ENCODE measurements around the gene PRKD3.

PRKD3 gene

DNA sequence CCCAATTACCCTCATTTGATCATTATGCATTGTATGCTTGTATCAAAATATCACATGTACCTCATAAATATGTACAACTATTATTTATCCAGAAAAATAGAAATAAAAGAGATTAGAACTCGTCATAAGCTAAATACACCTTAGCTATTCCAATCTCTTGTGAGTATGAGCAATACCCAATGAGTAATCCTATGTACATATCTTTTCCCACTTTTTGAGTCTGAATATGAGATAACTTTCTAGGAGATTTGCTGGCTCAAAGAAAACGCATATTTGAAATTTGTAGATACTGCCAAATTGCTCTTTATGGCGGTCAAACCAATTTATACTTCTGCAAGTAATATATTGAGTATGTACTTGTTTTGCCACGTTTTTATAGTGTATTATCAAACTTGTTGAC lies 24.1 kb downstream of the PRKD3 start:
- Histone ChIP-seq H3K36me3 (ENCODE audit: low read length) (peaks cover 7% of the 10 kb centered on the region; the same call in 1 of the 2 replicates), H2AFZ (ENCODE audit: low read depth, low read length, severe bottlenecking) (no peak overlapping the region), H3K27me3 (ENCODE audit: low read length) (no peaks in the 10 kb centered on the region), H4K20me1 (ENCODE audit: low read depth, low read length) (peaks cover 32% of the 10 kb centered on the region; the same call in 1 of the 2 replicates), H3K79me2 (ENCODE audit: insufficient read depth, low read length) (peaks cover 100% of the 10 kb centered on the region), H3K9me2 (replicated peaks; ENCODE audit: insufficient read depth, low read length) (no peaks in the 10 kb centered on the region), H3K27ac (ENCODE audit: low read depth, low read length) (no peak overlapping the region), H3F3A (ENCODE audit: insufficient read depth) (peaks cover 17% of the 10 kb centered on the region; the same call in 1 of the 2 replicates), H3K4me3 (ENCODE audit: insufficient read depth, low read length, poor library complexity, severe bottlenecking) (no peak overlapping the region), H3K9ac (ENCODE audit: low read length) (no peak overlapping the region), H3K9me3 (ENCODE audit: insufficient read depth, low read length) (no peaks in the 10 kb centered on the region), H3K4me2 (ENCODE audit: low read depth, low read length, poor library complexity, severe bottlenecking) (no peak overlapping the region)
- no peak for TF ChIP-seq EZH2phosphoT487 (conservative IDR thresholded peaks at IDR 0.05; ENCODE audit: low read length)
- TF ChIP-seq, protein P1, sequence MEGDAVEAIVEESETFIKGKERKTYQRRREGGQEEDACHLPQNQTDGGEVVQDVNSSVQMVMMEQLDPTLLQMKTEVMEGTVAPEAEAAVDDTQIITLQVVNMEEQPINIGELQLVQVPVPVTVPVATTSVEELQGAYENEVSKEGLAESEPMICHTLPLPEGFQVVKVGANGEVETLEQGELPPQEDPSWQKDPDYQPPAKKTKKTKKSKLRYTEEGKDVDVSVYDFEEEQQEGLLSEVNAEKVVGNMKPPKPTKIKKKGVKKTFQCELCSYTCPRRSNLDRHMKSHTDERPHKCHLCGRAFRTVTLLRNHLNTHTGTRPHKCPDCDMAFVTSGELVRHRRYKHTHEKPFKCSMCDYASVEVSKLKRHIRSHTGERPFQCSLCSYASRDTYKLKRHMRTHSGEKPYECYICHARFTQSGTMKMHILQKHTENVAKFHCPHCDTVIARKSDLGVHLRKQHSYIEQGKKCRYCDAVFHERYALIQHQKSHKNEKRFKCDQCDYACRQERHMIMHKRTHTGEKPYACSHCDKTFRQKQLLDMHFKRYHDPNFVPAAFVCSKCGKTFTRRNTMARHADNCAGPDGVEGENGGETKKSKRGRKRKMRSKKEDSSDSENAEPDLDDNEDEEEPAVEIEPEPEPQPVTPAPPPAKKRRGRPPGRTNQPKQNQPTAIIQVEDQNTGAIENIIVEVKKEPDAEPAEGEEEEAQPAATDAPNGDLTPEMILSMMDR (IDR thresholded peaks at IDR 0.05; ENCODE audit: insufficient read depth, low read length, poor library complexity, severe bottlenecking) = no peak

DNA sequence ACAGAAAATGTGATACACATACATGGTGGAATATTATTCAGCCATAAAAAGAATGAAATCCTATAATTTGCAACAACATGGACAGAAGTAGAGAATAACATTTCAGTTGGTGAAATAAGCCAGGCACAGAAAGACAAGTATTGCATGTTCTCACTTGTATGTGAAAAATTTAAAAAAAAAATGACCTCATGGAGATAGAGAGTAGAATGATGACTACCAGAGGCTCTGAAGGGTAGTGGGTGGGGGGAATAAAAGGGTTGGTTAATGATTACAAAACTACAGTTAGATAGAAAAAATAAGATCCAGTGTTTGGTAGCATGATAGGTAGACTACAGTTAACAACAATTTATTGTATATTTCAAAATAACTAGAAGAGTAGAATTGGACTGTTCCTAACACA lies 24.5 kb downstream of the PRKD3 start:
- Histone ChIP-seq H3K9me2 (replicated peaks; ENCODE audit: insufficient read depth, low read length) (no peaks in the 10 kb centered on the region), H4K20me1 (ENCODE audit: low read depth, low read length) (peaks cover 28% of the 10 kb centered on the region; the same call in 1 of the 2 replicates), H3K27ac (ENCODE audit: low read depth, low read length) (no peak overlapping the region), H3K9me3 (ENCODE audit: insufficient read depth, low read length) (no peaks in the 10 kb centered on the region), H3F3A (ENCODE audit: insufficient read depth) (peaks cover 17% of the 10 kb centered on the region; the same call in 1 of the 2 replicates), H3K4me3 (ENCODE audit: insufficient read depth, low read length, poor library complexity, severe bottlenecking) (no peak overlapping the region), H3K27me3 (ENCODE audit: low read length) (no peaks in the 10 kb centered on the region), H3K4me2 (ENCODE audit: low read depth, low read length, poor library complexity, severe bottlenecking) (no peak overlapping the region), H3K79me2 (ENCODE audit: insufficient read depth, low read length) (peaks cover 100% of the 10 kb centered on the region), H3K36me3 (ENCODE audit: low read length) (peaks cover 7% of the 10 kb centered on the region; the same call in 1 of the 2 replicates), H2AFZ (ENCODE audit: low read depth, low read length, severe bottlenecking) (no peak overlapping the region), H3K9ac (ENCODE audit: low read length) (no peak overlapping the region)
- TF ChIP-seq, protein P1 (IDR thresholded peaks at IDR 0.05; ENCODE audit: insufficient read depth, low read length, poor library complexity, severe bottlenecking) = no peak
- TF ChIP-seq EZH2phosphoT487 (conservative IDR thresholded peaks at IDR 0.05; ENCODE audit: low read length) = no peak

DNA sequence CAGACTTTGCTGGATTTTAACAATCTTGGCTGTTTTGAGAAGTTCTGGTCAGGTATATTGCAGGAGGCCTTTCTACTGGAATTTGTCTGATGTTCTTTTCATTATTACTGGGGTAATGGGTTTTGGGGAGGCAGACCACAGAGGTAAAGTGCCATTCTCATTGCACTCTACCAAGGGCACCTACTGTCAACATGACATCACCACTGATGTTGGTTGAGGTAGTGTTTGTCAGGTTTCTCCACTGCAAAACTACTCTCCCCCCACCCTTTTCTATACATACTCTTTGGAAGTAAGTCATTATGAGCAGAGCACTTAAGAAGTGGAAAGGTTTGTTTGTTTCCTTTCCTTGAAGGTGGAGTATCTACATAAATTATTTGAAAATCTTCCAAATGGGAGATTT lies 27.0 kb downstream of the PRKD3 start:
- H2AFZ ChIP-seq (ENCODE audit: low read depth, low read length, severe bottlenecking) = no peak overlapping the region
- no peak for TF ChIP-seq EZH2phosphoT487 (conservative IDR thresholded peaks at IDR 0.05; ENCODE audit: low read length)
- TF ChIP-seq, protein P1 (IDR thresholded peaks at IDR 0.05; ENCODE audit: insufficient read depth, low read length, poor library complexity, severe bottlenecking) = no peak
- H3K9me3 ChIP-seq (ENCODE audit: insufficient read depth, low read length) = no peaks in the 10 kb centered on the region
- no peaks in the 10 kb centered on the region for H3K27me3 ChIP-seq (ENCODE audit: low read length)
- H3F3A ChIP-seq (ENCODE audit: insufficient read depth) = peaks cover 15% of the 10 kb centered on the region; the same call in 1 of the 2 replicates
- H3K4me3 ChIP-seq (ENCODE audit: insufficient read depth, low read length, poor library complexity, severe bottlenecking) = no peak overlapping the region
- H3K36me3 ChIP-seq (ENCODE audit: low read length) = peaks cover 11% of the 10 kb centered on the region
- peaks cover 100% of the 10 kb centered on the region for H3K79me2 ChIP-seq (ENCODE audit: insufficient read depth, low read length)
- no peak overlapping the region for H3K27ac ChIP-seq (ENCODE audit: low read depth, low read length)
- H3K4me2 ChIP-seq (ENCODE audit: low read depth, low read length, poor library complexity, severe bottlenecking) = no peak overlapping the region
- H3K9ac ChIP-seq (ENCODE audit: low read length) = no peak overlapping the region
- peaks cover 28% of the 10 kb centered on the region; the same call in 1 of the 2 replicates for H4K20me1 ChIP-seq (ENCODE audit: low read depth, low read length)
- no peaks in the 10 kb centered on the region for H3K9me2 ChIP-seq (replicated peaks; ENCODE audit: insufficient read depth, low read length)

Measured in SU-DHL-6 (cell line).